ENCODE results near the gene RPH3AL. TPM values are rescaled to one million over a fixed set of nuclear protein-coding genes. Genes with fewer than 3 reads are reported as not detected.
A peak's percentile ranks its signal among the peaks of the same experiment; 100 is the strongest.
"Not testable (repeated sequence)": the region's sequence is repeated elsewhere in the genome, so short reads cannot be mapped to it uniquely, and the experiment has no call there.

Gene RPH3AL
- total RNA-seq, 1 donor from 2014 or later: 16.9 TPM

DNA sequence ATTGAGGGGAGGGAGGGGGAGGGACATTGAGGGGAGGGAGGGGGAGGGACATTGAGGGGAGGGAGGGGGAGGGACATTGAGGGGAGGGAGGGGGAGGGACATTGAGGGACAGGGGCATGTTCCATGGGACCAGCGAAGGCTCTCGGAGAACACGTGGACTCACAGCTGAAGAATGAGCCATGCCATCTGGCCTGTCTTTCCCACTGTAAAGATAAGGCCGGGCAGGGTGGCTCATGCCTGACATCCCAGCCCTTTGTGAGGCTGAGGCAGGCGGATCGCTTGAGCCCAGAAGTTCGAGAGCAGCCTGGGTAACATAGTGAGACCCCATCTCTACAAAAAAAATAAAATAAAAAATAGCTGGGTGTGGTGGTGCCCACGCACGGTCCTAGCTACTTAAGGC lies 32.5 kb downstream of the RPH3AL start:
- no peak for DNase-seq

DNA sequence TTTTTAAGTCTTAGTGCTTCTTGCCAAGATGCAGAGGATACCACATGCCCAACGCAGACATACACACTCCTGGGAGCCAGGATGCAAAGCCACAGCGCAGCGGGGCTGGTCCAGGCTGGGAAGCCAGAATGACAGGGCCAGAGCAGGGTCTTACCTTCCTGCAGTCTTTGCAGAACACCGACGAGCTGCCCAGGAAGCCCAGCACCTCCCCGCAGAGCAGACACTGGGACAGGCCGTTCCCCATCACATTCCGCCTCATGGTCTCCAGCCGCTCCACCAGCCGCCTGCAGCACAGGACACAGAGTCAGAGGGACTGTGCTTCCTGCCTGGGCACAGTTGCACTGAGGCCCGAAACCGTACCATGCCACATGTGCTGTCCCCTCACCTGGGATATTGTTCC lies 33.3 kb downstream of the RPH3AL start:
- DNase-seq: no peak

DNA sequence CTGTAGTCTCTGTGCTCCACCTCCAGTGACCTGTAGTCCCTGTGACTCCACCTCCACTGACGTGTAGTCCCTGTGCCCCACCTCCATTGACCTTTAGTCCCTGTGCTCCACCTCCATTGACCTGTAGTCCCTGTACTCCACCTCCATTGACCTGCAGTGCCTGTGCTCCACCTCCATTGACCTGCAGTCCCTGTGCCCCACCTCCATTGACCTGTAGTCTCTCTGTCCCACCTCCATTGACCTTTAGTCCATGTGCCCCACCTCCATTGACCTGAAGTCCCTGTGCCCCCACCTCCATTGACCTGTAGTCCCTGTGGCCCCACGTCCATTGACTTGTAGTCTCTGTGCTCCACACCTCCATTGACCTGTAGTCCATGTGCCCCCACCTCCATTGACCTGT lies 35.5 kb downstream of the RPH3AL start:
- not testable (repeated sequence) for DNase-seq

DNA sequence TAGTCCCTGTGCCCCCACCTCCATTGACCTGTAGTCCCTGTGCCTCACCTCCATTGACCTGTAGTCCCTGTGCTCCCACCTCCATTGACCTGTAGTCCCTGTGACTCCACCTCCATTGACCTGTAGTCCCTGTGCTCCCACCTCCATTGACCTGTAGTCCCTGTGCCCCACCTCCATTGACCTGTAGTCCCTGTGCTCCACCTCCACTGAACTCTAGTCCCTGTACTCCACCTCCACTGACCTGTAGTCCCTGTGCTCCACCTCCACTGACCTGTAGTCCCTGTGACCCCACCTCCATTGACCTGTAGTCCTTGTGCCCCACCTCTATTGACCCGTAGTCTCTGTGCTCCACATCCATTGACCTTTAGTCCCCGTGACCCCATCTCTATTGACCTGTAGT lies 37.2 kb downstream of the RPH3AL start:
- not testable (repeated sequence) for DNase-seq

GRCh38 chr17:314614-314944 lies 38.0 kb downstream of the RPH3AL start:
- not testable (repeated sequence) for DNase-seq

DNA sequence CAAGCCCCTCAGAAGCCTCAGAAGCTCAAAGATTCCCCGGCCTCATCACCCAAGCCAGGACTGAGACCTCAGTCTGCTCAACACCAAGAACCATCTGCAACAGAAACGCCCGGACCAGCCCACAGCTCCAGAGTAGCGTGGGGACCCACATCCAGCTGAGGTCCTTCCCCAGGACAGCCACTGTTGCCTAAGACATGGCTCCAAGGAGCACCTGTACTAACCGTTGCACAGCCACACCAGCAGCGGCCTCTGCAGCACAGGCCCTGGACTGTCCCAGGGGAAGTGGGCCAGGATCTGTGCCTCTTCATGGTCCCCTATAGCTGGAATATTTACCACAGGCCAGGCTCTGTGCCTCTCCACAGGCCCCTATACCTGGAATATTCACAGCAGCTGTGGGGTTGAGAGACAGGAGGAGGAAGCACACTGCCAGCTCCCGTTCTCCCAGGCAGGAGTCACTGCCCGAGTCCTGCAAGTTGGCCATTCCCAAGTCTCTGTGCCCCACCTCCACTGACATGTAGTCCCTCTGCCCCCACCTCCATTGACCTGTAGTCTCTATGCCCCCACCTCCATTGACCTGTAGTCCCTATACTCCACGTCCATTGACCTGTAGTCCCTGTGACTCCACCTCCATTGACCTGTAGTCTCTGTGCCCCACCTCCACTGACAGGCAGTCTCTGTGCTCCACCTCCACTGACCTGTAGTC lies 38.5 kb downstream of the RPH3AL start:
- DNase-seq: no peak

DNA sequence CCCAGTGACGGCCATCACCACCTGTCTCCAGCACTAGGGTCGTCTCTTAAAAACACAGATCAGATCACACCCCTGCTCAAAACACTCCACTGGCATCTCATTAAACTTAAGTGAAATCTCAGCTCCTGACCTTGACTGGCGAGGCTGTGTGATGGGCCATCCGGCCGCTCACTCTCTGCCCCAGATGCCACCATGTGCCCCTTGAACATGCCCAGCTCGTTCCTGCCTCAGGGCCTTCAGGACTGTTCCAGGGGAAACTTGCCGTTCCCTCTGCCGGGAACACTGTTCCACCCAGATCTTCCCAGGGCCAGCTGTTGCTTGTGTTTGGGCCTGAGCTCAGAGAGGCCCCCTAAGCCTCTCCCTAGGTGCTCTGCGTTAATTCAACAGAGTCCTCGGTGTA lies 39.4 kb downstream of the RPH3AL start:
- no peak for DNase-seq

DNA sequence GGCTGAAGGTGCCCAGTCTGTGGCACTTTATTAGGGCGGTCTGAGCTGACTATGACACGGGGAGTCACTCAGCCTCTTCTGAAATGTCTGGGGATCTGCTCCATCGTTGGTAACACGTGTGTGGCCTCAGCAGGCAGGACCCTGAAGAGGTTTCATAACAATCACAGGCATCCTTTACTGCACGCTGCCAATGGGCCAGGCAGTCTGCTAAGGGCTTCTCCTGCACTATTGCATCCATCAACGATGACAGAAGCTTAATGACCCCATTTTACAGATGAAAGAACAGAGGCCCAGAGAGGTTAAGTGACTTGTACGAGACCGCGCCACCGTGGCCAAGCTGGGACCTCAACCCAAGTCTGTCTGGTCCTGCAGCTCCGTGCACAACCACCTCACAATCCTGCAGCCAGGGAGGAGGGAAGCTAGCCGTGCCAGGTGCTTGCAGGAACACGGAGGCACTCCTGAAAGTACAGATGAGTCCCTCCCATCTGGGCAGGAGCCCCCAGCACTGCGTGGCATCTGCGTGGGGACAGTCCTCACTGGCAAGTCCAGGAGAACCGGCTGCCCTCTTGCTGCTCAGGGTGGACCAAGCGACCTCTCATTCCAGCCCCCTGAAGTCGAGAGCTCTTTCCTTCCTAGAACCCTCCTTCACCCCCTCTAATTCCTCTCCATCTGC lies 40.0 kb downstream of the RPH3AL start:
- no peak for DNase-seq

GRCh38 chr17:311119-311782 lies 41.4 kb downstream of the RPH3AL start:
- no peak for DNase-seq

DNA sequence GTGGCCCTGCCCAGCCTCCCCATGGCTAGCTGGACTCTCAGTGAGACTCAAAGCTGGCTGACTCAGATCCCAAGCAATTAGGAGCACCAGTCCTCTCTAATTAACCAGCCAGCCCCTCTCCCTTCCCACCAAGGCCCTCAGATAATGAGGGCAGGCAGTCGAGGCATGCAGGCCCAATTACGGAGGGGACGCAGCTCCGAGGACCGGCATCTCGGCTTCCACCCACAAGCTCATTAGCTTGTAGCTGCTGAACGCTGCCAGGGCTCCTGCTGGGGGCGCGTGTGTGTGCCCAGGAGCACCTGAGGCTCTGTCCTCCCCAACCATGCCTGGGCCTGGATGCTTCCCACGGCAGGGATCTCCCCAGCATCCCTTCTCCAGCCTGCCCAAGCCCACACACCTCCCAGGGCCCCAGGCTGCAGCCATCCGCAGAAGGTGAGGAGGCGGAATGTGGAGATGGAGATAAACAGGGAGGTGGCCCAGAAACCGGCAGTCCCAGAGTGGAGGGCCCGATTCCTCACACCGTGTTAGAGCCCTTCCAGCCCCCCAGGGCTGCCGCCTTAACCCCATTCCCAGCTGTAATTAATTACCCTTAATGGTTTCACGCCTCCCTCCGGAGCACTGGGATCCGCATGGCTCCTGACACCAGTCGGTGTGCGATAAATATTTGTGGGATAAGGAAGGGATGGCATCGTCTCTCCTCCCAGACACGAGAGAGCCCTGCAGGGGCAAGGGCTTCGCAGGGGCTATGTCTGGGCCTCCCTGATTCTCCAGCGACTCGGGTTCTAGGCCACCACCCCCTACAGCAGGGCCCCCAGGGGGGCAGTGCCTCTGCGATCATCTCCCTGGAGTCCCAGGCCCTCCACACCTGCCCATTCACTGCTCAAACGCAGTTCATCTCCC lies 42.2 kb downstream of the RPH3AL start:
- DNase-seq: no peak

- DNase-seq: peak; percentile 57
Measured at GRCh38 chr17:309361-309888, 43.2 kb downstream of the RPH3AL start.

DNA sequence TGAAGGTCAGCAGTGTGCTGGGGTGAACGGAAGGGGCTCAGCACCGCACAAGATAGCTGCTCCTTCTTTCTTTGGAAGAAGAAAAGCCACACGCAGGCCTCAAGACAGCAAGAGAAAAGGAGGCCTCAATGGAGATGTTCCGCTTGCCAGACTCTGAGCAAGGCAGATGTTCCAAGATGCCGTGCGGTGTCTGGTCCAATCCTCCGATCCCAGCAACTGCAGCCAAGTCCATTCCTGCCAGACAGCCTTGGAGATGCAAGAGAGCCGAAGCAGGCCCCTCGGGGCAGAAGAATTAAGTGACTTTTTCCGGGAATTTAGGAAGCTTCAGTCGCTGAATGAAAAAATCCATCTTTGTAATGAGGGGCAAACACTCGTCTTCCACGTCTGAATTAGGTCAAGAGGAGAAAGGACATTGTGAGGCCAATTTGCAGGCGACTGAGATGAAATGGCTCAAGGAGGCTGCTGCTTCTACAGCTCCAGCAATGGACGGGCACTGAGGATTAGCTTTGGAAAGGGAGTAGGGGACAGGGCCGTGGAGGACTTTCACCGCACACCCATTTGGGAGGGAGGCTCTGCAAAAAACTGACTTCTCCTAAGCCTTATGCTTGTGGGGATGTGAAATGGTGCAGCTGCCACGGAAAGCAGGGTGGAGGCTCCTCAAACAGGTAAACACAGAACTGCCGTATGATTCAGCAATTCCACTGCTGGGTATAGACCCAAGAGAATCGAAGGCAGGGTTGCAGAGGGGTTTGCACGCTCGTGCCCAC lies 44.7 kb downstream of the RPH3AL start:
- DNase-seq: peak; percentile 86

- DNase-seq: no peak
Measured at GRCh38 chr17:307295-307691, 45.3 kb downstream of the RPH3AL start.

GRCh38 chr17:306536-307294 lies 45.9 kb downstream of the RPH3AL start:
- no peak for DNase-seq

DNA sequence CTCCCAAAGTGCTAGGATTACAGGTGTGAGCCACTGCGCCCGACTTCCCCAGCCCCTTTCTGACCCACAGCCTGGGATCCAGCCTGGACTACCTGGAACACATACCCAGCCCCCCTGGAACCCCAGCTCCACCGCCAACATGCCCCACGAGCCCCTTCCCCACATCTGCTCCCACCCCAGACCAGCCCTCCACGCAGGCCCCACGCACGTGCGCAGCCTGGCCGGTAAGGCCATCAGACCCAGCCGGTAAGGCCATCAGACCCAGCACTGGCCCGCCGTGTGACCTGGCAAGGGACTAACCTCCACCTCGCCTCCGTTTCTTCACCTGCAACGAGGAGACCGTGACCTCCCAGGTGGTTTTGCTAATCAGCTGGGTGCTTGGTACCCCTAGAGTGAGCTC lies 46.5 kb downstream of the RPH3AL start:
- DNase-seq: no peak

- peak; percentile 80 for DNase-seq
Measured at GRCh38 chr17:305090-305976, 47.3 kb downstream of the RPH3AL start.

GRCh38 chr17:304461-304860 lies 48.1 kb downstream of the RPH3AL start:
- DNase-seq: peak; percentile 70

- DNase-seq: no peak
Measured at GRCh38 chr17:303168-303567, 49.4 kb downstream of the RPH3AL start.

- DNase-seq: no peak
Measured at GRCh38 chr17:302300-302698, 50.3 kb downstream of the RPH3AL start.
